VCaP (cell line): ENCODE results near the gene FHAD1.

Experiments
- H3K27ac ChIP-seq: fragments of 450-650 bp; 2 replicates; pipeline ENCODE4 v1.5.1; 2017
- TF ChIP-seq, protein P1 (sequence below): fragments of 450-650 bp; conservative IDR thresholded peaks from 2 replicates; pipeline ENCODE4 v1.5.1; 2017; ENCODE audit warnings: mild to moderate bottlenecking, moderate library complexity

FHAD1 gene

DNA sequence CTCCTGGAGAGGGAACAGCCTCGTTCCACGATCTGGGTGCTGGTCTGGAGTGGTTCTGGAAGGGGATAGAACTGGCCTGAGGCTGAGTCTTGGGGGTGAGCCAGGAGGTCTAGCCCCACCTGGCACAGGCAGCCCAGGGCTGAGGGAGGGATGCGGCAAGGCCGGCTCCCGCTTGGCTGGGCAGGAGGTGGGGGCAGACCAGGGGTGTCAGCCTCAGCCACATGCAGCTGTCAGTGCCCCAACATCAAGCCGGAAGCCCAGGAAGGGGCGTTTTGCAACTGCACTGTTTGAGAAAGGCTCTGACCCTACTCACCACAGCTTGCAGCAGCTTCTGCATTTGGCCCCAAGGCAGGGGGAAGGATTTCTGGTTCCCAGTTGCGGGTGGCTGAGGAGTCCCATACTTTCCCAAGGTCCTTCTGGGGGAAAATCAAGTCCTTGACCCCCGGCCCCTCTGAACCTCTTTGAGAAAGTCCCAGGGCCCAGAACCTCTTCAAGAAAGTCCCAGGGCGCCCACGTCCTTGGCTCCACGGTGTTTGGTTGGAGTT lies 164.6 kb downstream of the FHAD1 start:
- no peak overlapping the region for H3K27ac ChIP-seq
- TF ChIP-seq, protein P1, sequence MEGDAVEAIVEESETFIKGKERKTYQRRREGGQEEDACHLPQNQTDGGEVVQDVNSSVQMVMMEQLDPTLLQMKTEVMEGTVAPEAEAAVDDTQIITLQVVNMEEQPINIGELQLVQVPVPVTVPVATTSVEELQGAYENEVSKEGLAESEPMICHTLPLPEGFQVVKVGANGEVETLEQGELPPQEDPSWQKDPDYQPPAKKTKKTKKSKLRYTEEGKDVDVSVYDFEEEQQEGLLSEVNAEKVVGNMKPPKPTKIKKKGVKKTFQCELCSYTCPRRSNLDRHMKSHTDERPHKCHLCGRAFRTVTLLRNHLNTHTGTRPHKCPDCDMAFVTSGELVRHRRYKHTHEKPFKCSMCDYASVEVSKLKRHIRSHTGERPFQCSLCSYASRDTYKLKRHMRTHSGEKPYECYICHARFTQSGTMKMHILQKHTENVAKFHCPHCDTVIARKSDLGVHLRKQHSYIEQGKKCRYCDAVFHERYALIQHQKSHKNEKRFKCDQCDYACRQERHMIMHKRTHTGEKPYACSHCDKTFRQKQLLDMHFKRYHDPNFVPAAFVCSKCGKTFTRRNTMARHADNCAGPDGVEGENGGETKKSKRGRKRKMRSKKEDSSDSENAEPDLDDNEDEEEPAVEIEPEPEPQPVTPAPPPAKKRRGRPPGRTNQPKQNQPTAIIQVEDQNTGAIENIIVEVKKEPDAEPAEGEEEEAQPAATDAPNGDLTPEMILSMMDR, result no peak

- TF ChIP-seq, protein P1, result no peak
- H3K27ac ChIP-seq, result no peak overlapping the region
These were observed 165.3 kb downstream of the FHAD1 start for GRCh38 chr1:15412175-15412800.

DNA sequence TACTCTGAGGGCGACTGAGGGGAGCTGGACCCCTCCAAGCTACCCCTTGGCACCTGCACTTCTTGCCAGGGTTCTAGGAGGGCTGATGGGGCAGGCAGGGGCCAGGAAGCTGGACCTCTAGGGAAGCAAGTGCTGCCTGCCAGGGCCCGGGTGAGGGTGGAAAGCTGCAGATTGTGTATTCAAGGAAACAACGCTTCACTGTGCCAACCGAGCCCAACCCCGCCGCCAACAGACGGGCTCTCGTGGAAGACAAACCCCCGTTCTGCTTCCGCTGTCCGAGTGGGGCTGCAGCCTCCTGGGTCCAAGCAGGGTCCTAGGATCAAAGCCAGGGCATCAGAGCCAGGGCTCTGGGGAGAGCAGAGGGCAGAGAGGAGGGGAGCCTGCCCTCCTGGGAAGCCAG lies 165.8 kb downstream of the FHAD1 start:
- no peak overlapping the region for H3K27ac ChIP-seq
- TF ChIP-seq, protein P1, result no peak

- H3K27ac ChIP-seq, result no peak overlapping the region
- TF ChIP-seq, protein P1, result no peak
These were observed 166.8 kb downstream of the FHAD1 start for GRCh38 chr1:15413563-15414444.

- no peak overlapping the region for H3K27ac ChIP-seq
- TF ChIP-seq, protein P1, result no peak
These were observed 167.5 kb downstream of the FHAD1 start for GRCh38 chr1:15414445-15414983.

GRCh38 chr1:15417059-15417934 lies 170.3 kb downstream of the FHAD1 start:
- TF ChIP-seq, protein P1, result no peak
- no peak overlapping the region for H3K27ac ChIP-seq
